Endothelial cell of umbilical vein (primary cell): ENCODE measurements around the gene IVD. TPM values are rescaled to one million over a fixed set of nuclear protein-coding genes. Genes with fewer than 3 reads are reported as not detected.
A peak's percentile ranks its signal among the peaks of the same experiment; 100 is the strongest.

Source experiments
- BruUV-seq: library from RNA; stranded (reverse); fragments of 400-500 nt; replicated peaks from 2 replicates; lab custom pipeline; 2021; lab: Mats Ljungman, UMichigan
- CTCF ChIA-PET: fragments of 300-600, 350-600 bp; sonication (Branson Sonifier 250); formaldehyde crosslinking; loops from one replicate; lab custom pipeline; 2021; ENCODE audit warnings: antibody characterized with exemption, inconsistent platforms; lab: Charles Lee
- POLR2A ChIA-PET: fragments of 300-600, 350-600 bp; sonication (Branson Sonifier 250); formaldehyde crosslinking; loops from one replicate; lab custom pipeline; 2021; ENCODE audit warnings: antibody characterized with exemption, inconsistent platforms; lab: Charles Lee
- DNase-seq: peaks from one replicate; pipeline ENCODE4 v3.0.0-alpha.2; 2011; ENCODE audit warnings: low read depth, low spot score
- FAIRE-seq: peaks from 2 replicates; lab custom pipeline; 2011; peaks lifted over from hg19 to GRCh38; lab: Jason Lieb, UNC
- H2AFZ ChIP-seq: 2 replicates; pipeline ENCODE4 v1.6.0; 2012; ENCODE audit warnings: low read depth, low read length, control low read depth, inconsistent platforms
- H3K27ac ChIP-seq: 2 replicates; pipeline ENCODE4 v1.5.1; 2011; ENCODE audit warnings: low read depth, mild to moderate bottlenecking, control low read depth, low read length, moderate library complexity; ENCODE audit not compliant: insufficient read depth
- H3K27me3 ChIP-seq, 2 experiments: 2 replicates each; pipeline versions ENCODE4 v1.6.0 to v1.6.1; 2011; ENCODE audit warnings: low read length in 2 of 2, mixed read lengths in 1 of 2; ENCODE audit not compliant: control insufficient read depth in 2 of 2, insufficient read depth in 2 of 2
- H3K36me3 ChIP-seq, 2 experiments: 2 replicates in 1 of 2; 3 replicates in 1 of 2; pipeline ENCODE4 v1.5.1; 2011; ENCODE audit warnings: low read length in 2 of 2, mild to moderate bottlenecking in 1 of 2, moderate library complexity in 1 of 2; ENCODE audit not compliant: control insufficient read depth in 2 of 2, insufficient read depth in 2 of 2; ENCODE audit errors: extremely low read depth in 1 of 2
- H3K4me1 ChIP-seq: 3 replicates; pipeline ENCODE4 v1.5.1; 2011; ENCODE audit warnings: mild to moderate bottlenecking, low read length; ENCODE audit not compliant: control insufficient read depth, insufficient read depth; ENCODE audit errors: extremely low read depth
- H3K4me2 ChIP-seq: 2 replicates; pipeline ENCODE4 v1.6.1; 2011; ENCODE audit warnings: low read length, control low read depth, mixed read lengths; ENCODE audit not compliant: insufficient read depth
- H3K4me3 ChIP-seq, 3 experiments: fragments of 200-600 bp in 1 of 3; sonication (generic), shearing (Covaris generic) in 1 of 3; replicated peaks in 1 of 3; 2 replicates each; pipeline ENCODE4 v1.5.1; 2011 to 2016; ENCODE audit warnings: control low read depth in 3 of 3, low read length in 3 of 3, mild to moderate bottlenecking in 2 of 3, inconsistent platforms in 1 of 3, low read depth in 1 of 3, moderate library complexity in 1 of 3; ENCODE audit not compliant: insufficient read depth in 1 of 3
- H3K79me2 ChIP-seq: 2 replicates; pipeline ENCODE4 v1.6.0; 2012; ENCODE audit warnings: low read length, inconsistent platforms; ENCODE audit not compliant: control insufficient read depth, insufficient read depth
- H3K9ac ChIP-seq: replicated peaks from 2 replicates; pipeline ENCODE3; 2011; ENCODE audit warnings: low read length, control low read depth; ENCODE audit not compliant: insufficient read depth; ENCODE audit errors: extremely low read depth
- H3K9me1 ChIP-seq: replicated peaks from 3 replicates; pipeline ENCODE4 v1.6.0; 2011; ENCODE audit warnings: mild to moderate bottlenecking, low read length; ENCODE audit not compliant: control insufficient read depth, insufficient read depth; ENCODE audit errors: extremely low read depth
- H3K9me3 ChIP-seq: replicated peaks from 2 replicates; pipeline ENCODE4 v1.5.1; 2012; ENCODE audit warnings: low read length, inconsistent platforms; ENCODE audit not compliant: control insufficient read depth, insufficient read depth
- H4K20me1 ChIP-seq: replicated peaks from 2 replicates; pipeline ENCODE3; 2011; ENCODE audit warnings: mild to moderate bottlenecking, low read length; ENCODE audit not compliant: control insufficient read depth, insufficient read depth; ENCODE audit errors: extremely low read depth
- EZH2 ChIP-seq: IDR thresholded peaks from 2 replicates; pipeline ENCODE4 v1.6.1; 2012; ENCODE audit warnings: borderline replicate concordance, low read depth, mild to moderate bottlenecking, moderate library complexity, low read length, inconsistent platforms; ENCODE audit not compliant: severe bottlenecking
- FOS ChIP-seq: IDR thresholded peaks from 2 replicates; pipeline ENCODE4 v1.6.1; 2011; ENCODE audit warnings: mild to moderate bottlenecking, low read length, moderate library complexity, borderline replicate concordance; ENCODE audit not compliant: insufficient read depth
- GATA2 ChIP-seq: IDR thresholded peaks from 2 replicates; pipeline ENCODE4 v1.7.0; 2011; ENCODE audit warnings: low read depth, mild to moderate bottlenecking, moderate library complexity, mixed read lengths, low read length; ENCODE audit not compliant: insufficient read length, insufficient read depth
- JUN ChIP-seq: IDR thresholded peaks from 2 replicates; pipeline ENCODE4 v1.6.1; 2011; ENCODE audit warnings: borderline replicate concordance, low read depth; ENCODE audit not compliant: insufficient read length, insufficient read depth
- POLR2A ChIP-seq: IDR thresholded peaks from 2 replicates; pipeline ENCODE4 v1.6.1; 2012; ENCODE audit warnings: low read depth, mild to moderate bottlenecking, control low read depth, low read length
- POLR2AphosphoS5 ChIP-seq: IDR thresholded peaks from 2 replicates; pipeline ENCODE4 v1.6.1; 2012; ENCODE audit warnings: low read depth, mild to moderate bottlenecking, control low read depth, low read length, moderate library complexity; ENCODE audit not compliant: insufficient read depth
- dilution Hi-C: fragments of 300-500 bp; cut with MboI; formaldehyde crosslinking; loops from one replicate; pipeline ENCODE4 v1.15.0; 2019; ENCODE audit warnings: low sequenced_read_pairs; ENCODE audit not compliant: extremely low pct_ligation_motif_present
- intact Hi-C: fragments of 100-400 bp; cut with micrococcal nuclease; formaldehyde crosslinking; loops from one replicate; pipeline ENCODE4 v1.10.0; 2022
- polyA plus RNA-seq, 4 experiments: library from polyadenylated mRNA; depleted of rRNA in 3 of 4; stranded (reverse) in 3 of 4; unstranded in 1 of 4; fragments of >200 nt; gene quantifications; 2 replicates each; pipeline versions ENCODE4 v1.2.1 to v1.2.3, GENCODE V29; 2011 to 2012; ENCODE audit warnings: missing spikeins in 1 of 4
- total RNA-seq: library from RNA; stranded (reverse); gene quantifications from 2 replicates; pipeline ENCODE4 v1.2.3, GENCODE V29; 2021
- TF ChIP-seq, protein P1 (sequence below): IDR thresholded peaks from 2 replicates; pipeline ENCODE4 v1.6.1; 2011; ENCODE audit not compliant: insufficient read depth, insufficient read length
- TF ChIP-seq, protein P2 (sequence below), 2 donors: IDR thresholded peaks; 1 replicate in 1 of 2; 2 replicates in 1 of 2; pipeline ENCODE4 v1.5.1; 2011; ENCODE audit warnings: low read length in 2 of 2, mild to moderate bottlenecking in 2 of 2, moderate library complexity in 2 of 2, control low read depth in 1 of 2, inconsistent platforms in 1 of 2, low read depth in 1 of 2; ENCODE audit not compliant: insufficient read depth in 1 of 2; ENCODE audit errors: extremely low read depth in 1 of 2

IVD gene
- total and polyA plus RNA-seq, 2 donors (not counting 3 experiments of a cell fraction or from before 2014, with no cell fraction given), result 34.1 to 62.5 TPM

- dilution Hi-C loops (no loop called here), intact Hi-C loops (no loop called here)
- POLR2A ChIA-PET, result no interaction called here
- Histone ChIP-seq H3K79me2 (no peaks in the 10 kb centered on the region), H3K4me2 (no peak overlapping the region), H3K9ac (no peak overlapping the region), H4K20me1 (no peaks in the 10 kb centered on the region), H3K36me3 (peaks cover 4 to 7% of the 10 kb centered on the region in 2 experiments), H3K4me1 (no peaks in the 10 kb centered on the region), H3K9me1 (no peaks in the 10 kb centered on the region), H2AFZ (no peak overlapping the region), H3K27ac (no peak overlapping the region), H3K9me3 (no peaks in the 10 kb centered on the region), H3K4me3 (no peak overlapping the region), H3K27me3 (no peaks in the 10 kb centered on the region)
- CTCF ChIA-PET, result interaction anchor here (0.8 to 6.9 kb wide), 15 partner anchors 15 to 203 kb away, joined by 3 to 113 read pairs (median 7); partner anchors contain the start of genes CCDC9B, INAFM2 and IVD
- BruUV-seq, result no TSS peak
- no peak for DNase-seq
- TF ChIP-seq POLR2AphosphoS5 (no peak), POLR2A (peak; percentile 20), GATA2 (no peak), FOS (no peak), EZH2 (no peak), JUN (no peak)
- TF ChIP-seq, protein P1, sequence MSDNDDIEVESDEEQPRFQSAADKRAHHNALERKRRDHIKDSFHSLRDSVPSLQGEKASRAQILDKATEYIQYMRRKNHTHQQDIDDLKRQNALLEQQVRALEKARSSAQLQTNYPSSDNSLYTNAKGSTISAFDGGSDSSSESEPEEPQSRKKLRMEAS, result no peak
- TF ChIP-seq, protein P2, sequence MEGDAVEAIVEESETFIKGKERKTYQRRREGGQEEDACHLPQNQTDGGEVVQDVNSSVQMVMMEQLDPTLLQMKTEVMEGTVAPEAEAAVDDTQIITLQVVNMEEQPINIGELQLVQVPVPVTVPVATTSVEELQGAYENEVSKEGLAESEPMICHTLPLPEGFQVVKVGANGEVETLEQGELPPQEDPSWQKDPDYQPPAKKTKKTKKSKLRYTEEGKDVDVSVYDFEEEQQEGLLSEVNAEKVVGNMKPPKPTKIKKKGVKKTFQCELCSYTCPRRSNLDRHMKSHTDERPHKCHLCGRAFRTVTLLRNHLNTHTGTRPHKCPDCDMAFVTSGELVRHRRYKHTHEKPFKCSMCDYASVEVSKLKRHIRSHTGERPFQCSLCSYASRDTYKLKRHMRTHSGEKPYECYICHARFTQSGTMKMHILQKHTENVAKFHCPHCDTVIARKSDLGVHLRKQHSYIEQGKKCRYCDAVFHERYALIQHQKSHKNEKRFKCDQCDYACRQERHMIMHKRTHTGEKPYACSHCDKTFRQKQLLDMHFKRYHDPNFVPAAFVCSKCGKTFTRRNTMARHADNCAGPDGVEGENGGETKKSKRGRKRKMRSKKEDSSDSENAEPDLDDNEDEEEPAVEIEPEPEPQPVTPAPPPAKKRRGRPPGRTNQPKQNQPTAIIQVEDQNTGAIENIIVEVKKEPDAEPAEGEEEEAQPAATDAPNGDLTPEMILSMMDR (IDR thresholded peaks at IDR 0.05; ENCODE audit: extremely low read depth in 1 of 2, insufficient read depth in 1 of 2, low read depth in 1 of 2, low read length in 2 of 2), result no peak
- no peak for FAIRE-seq
Observed at GRCh38 chr15:40420793-40421192, 15.2 kb downstream of the IVD start.
